Measurements from ENCODE around the gene BCAS3.

Gene BCAS3

DNA sequence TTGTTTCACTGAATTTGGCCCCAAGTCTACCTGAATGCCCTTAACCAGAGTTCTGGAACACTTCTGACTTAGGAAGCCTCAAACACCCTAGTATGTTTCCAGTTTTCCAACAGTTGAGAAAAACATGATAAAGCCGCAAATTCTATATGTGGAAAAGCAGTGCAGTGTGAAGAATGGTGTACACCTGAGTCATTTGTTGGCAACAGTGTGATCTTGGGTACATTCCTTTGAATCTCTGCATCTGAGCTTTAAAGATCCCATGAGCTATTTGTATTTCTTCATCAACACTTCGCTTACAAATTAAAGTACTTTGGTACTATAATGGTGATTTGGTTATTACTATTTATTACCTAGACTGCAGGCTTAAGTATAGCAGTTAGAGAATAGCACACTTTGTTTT, 628.4 kb downstream of the BCAS3 start:
- no peak for DNase-seq

DNA sequence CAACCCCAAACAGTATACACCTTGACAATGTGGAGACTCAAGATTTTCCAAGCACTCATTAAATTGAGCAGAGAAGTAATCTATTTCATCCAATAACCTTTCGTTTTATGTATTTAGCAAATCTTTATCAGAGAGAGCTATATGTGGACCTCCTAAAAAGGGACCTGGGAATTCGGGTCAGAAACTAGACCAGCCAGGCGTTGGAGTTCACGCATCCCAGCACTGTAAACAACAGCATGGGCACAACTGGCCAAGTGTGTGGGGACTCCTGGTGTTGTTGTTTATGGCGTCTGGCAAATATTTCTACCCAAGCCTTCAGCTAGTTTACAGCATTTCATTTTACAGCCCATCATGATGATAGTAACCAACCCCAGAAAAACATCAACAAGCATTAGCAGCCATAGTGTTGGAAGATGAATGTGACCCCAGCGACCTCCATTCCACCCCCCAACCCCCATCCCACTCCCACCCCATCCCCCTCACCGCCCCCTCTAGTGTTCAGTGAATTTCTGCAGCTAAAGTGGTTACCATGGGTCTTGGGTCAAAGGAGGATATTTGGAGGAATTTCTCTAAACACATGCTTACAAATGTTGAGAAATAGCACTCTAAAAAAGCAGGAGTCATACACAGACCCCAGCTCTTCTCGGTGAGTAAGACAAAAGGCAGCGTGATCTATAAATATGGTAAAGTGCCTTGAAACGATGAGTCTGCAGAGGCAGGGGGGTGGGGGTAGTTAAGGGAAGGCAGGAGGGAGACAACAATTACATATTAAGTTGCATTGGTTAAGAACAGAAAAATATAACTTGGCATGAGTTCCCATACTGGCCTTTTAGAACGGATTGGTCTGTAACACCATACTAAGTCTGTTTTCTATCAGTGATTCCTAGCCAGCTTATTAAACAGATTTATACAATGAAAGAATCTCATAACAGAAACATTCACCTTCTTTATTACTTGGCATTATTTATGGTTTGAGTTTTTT, 630.5 kb downstream of the BCAS3 start:
- no peak for DNase-seq

DNA sequence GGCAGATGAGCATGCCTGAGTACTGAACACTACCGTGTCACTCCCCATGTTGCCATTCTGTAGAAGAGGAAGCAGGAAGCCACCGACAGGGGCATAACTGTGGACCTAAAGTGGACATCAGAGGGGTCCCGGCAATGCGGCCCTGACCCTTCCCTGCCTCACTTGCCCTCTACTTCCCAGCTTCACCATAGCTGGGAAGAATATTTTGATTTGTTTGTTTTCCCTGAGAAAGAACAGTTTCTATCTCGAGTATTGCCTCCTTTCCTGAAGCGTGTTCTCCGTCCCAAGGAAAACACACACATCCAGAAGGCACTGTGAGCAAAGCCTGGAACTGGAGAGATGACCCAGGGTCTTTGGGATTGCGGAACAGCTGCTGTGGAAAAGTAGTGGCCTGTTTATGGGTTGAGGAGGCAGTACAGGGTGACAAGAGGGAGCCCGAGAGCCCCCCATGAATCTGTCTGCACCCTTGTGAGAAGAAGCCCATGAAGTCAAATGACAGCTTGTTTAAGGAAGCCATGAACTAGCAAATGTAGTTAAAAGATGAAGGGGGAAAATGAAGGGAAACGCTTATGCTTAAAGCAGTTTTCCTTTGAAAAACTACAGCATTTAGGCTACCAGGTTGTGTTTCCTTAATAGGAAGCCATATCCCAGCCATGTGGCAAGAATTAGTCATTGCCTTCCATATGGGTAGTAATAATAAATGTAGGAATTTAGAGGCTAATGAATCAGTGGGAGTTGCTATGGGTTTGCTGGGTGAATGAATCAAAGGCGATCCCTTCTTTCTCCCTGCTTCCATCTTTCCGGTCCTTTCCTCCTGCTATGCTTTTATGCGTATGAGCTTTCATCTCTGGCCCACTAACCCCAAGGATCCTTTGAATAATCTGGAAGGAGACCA, 632.0 kb downstream of the BCAS3 start:
- no peak for DNase-seq

DNA sequence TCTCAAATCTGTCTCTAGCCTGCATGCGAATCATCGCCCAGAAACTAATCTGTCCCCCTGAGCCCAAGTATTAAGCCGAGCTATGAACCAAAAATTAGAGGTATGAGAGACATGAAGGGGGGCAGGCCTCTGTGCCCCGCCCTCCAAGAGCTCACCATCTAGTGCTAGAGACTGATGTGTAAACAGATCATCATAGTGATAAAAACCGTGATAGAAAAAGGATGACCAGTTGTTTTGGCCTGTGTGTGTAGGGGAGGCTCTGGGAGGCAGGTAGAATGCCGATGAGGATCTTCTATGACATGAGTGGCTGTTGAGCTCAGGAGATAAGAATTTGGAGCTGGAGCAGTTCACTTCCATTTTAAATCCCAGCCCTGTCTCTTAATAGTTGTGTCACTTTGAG, 632.9 kb downstream of the BCAS3 start:
- no peak for DNase-seq

DNA sequence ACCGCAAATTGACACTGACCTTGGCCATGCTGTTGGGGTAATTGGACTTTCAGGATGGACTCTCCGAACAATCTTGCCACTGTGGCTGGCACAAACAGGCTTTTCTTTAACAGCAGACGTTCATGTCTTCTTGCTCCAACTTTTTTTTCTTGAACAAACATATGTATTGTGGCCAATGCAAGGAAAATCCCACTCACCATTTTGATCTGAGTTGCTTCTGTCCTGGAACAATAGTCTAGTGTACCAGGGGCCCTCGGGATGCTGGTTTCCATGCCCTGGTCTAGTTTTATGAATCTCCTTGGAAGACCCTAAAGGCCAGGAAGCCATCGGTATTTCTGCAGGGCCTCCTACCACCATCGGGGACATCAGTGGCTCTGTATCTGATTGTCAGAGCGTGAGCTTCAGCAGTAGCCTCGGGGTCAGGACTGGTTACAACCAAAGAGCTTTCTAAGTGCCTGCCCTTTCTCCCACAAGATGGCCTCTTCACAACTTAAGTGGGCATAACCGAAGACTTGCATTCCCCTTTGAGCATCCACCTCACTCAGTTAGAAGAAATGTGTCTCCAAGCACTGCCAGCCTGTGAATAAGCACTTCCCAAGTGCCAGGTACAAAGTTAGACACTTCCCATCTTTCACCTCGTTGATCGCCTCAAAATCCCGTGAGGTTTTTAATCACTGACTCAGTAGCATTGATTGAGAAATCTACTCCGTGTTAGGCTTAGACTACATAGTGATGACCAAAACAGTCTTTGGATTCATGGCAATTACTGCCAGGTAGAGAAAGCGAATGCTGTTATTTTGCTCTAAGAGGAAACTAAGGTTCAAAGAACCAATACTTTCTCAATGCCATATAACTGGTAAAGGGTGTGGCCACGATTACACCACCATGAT, 635.0 kb downstream of the BCAS3 start:
- no peak for DNase-seq

DNA sequence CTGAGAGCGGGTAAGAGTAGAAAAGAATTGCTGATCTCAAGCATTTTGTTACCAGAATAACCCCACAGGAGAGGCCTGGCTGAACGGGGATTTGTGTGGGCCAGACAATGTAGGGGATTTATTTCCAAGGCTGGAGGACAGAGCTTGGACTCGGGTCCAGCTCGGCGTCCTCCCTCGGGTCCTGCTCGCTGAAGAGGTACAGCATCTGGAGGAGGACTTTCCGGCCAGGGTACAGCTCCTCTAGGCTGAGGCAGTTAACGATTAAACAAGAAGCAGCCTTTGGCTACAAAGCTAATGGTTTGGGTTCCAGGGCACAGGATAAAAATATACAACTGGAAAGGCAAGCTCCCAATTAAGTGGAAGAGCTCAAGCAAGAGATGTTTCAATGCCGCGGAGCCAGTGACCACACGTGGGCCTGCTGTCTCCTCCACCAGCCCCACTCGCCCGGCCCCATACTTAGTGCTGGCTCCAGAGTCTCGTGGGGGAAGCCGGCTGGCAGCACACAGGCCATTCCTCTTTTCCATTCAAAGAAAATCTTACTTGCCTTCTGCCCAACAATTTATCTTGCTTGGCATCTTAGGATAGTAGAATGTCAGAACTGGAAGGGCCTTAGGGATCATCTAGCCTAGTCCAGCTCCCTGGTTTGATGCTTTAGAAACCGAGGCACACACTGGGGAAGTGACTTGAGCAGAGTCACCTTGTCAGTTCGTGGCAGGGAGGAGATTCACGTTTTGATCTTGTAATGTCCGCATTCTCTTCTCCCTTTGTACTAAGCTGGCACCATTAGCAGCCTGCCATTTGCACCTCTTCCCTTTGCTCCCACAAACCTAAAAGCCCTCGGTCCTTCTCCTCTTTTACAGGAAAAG, 636.0 kb downstream of the BCAS3 start:
- DNase-seq: no peak

DNA sequence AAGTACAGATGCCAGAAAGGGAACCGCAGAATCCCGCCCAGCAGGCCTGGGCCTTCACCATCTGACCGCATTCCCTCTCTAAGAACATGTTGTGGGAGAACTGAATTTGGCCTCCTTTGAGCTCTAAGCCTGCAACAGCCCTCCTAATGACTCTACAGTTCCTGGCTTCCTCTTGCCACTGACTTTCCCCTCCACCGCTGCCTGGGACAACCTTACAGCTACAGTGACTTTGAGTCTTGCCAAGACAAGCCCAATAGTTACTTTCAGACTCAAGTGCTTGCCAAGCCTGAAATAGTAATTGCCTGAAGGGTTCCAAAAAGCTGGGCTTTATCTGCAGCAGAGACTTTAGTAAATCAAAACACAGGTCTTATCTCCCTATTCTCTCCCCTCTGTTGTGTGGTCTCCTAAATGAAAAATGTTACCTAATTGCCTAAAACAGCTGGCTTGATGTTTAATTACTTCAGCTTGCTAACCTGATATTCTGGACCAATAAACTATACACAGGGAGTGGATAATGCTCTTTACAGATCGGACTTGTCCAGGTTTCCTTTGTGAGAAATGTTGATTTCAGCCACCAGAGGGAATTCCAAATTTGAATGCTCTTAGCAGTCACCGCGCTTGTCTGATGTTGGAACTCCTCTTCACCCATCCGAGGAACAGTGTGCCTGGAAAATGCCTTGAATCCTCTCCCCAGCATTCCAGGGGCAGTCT, 636.9 kb downstream of the BCAS3 start:
- no peak for DNase-seq

DNA sequence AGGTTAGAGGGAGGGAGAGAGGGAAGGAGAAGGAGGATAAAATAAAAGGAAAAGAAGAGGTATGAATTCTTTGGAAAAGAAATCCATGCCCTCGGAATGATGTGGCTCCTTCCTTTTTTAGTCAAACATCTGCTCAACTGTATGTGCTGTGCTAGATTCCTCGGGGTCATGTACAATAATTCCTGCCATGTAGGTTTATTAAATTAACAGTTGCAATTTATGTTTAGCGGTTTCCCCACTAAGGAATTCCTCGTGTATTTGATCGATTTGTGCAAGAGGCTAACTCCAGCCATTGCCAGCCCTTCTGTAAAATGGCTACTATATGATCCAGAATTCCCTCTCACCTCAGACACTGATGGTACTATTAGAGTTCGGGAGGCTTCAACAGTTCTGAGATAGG, 639.0 kb downstream of the BCAS3 start:
- no peak for DNase-seq

DNA sequence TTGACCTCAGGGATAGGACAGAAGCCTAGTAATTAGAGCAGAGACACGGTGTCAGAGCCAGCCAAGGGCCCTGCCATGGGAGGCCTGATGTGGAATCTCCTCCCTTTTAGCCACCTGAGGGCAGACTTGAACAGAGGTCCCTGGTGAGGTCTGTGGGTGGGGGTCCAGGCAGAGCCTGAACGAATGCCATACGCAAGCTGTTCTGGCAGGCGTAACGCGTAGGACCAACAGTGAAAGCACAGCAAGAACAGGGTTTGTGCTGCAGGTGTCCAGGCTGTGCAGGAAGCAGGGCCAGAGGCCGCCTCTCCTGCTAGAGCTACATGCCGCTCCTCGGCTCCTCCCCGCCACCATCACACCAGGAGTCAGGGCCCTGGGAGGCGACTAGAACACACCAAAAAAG, 640.1 kb downstream of the BCAS3 start:
- no peak for DNase-seq

DNA sequence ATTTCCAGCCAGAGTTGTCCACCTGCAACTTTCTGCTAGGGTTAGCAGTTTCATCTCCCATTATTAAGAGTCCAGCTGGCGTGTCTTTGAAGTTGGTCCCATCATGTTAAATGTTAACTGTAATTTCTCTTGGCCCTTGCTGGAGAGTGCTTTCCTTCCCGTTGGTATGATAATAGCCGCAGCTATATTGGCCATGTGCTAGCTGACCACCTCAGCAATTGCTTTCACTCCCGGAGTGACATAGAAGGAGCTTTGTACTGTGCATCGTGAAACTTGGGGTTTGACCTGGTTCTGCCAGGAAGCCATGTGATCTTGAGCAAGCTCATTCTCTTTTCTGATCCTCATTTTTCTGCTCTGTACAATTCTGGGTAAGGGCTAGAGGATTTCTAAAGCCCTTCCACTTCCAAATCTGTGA, 641.0 kb downstream of the BCAS3 start:
- no peak for DNase-seq

DNA sequence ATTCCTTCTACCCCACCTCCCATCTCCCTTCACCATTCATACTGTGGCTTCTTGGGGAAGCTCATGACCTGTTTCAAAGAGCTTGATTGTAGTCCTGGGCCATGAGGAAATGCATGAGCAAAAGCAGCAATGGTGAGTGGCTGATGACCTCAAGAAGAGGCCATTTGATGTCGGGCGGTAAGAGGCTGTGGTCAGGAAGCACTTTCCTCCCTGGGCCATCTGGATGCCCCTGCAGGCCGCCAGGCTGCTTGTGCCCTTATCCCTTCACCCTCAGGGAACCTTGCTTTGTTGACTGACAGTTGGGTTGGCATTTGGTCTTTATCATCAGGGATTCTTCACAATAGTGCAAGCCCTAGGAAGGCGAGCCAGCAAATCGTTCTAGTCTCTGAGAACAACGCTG, 643.7 kb downstream of the BCAS3 start:
- no peak for DNase-seq

DNA sequence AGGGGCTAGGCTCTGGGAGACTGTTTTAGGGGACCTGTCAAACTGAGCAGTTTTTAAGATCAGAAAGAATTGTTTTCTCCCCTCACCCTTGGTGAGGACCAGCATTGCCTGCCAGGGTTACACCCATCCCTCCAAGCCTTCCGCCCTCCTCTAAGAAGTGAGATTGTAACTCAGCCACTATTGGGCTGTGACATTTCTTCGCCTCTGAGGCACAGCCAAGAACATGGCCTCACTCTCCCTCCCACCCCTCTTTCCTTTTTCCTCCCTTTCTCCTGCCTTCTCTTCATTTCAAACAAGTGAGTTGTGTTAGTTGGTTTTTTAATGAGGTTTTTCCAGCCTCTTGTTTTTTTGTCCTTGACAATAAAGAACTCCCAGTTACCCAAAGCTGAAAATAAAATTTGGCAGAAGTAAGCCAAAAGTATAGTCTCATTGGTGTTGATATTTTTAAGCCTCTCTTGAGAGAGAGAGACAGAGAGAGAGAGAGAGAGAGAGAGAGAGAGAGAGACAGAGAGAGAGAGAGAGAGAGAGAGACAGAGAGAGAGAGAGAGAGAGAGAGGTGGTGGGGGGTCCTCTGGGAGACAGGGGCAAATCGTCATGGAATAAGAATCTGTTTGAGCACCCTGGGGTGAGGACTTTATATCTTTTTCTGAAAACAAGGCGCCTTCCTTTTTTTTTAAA, 644.8 kb downstream of the BCAS3 start:
- no peak for DNase-seq

DNA sequence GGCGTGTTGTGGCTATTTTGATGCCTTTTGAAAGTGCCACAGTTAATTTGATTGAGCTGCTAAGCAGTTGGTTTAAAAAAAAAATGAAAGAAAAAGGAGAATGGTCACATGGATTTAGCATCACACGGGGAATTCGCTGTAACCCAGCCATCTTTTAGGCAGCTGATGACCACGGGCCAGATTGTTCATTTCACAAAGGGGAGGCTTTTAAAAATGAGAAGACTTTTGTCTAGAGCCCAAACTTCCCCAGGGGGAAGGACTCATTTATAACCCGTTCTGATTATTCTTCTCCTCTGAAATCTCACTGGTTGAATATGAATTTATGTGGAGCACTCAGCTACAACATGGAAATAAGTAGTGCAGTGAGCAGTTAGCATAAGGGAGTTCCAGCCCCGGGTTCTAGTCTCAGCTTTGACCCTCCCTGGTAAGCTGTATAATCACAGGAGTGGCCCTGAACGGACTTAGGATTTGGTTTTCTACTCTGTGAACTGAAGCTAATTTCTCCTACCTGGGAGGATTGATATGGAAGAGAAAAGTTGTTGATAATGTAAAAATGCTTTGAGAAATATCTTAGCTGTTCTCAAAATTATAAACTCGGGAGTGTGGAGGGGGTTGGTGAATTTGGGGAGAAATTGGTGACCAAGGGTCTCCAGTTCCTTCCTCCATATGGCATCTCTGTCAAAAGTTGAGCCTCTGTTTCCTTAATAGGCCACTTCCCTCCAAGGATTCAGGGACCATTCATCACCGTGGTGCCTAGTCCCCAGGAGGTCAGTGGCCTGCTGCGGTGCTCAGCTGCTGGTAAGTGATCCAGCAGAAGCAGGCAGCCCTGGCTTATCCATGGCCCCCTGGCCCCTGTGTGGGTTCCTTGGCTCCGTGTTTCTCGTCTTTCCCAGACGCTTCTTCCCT, 645.6 kb downstream of the BCAS3 start:
- DNase-seq: no peak

DNA sequence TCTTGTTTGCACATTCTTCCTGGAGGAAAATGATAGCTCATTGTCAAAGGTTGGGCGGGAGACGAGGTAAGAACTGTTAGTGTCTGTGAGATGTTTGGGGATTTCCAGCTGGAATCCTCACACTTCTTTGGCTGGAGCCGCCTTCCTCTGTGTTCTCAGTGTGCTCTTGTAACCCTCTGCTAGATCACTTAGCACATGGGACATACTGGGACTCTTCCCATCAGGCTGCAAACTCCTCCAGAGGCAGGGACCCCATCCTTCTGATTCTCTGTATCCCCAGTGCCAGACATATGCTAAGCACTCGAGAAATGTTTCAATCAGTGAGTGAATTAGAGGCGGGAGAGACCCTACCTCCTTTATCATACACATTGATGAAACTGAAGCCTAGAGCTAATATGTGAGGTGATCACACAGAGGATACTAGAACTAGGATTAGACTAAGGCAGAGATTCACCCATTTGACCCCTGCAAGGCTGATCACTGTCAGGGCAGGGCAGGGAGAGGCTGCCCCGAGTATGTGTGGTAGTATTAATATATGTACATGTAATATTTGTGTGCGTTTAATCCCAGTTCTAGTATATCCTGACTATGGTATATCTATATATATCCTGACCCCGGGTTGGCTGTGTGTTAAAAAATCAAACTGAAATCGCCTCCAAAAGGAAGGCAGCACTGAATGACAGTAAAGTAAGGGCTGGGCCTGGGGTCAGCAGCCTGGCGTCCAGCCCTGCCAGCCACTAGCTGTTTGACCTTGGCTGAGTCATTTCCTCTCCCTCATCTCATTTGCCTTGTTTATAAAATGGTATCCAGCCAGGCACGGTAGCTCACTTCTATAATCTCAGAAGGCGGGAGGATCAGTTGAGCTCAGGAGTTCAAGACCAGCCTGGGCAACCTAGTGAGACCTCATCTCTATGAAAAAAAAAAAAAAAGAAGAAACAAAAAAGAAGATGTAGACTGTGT, 646.5 kb downstream of the BCAS3 start:
- no peak for DNase-seq

DNA sequence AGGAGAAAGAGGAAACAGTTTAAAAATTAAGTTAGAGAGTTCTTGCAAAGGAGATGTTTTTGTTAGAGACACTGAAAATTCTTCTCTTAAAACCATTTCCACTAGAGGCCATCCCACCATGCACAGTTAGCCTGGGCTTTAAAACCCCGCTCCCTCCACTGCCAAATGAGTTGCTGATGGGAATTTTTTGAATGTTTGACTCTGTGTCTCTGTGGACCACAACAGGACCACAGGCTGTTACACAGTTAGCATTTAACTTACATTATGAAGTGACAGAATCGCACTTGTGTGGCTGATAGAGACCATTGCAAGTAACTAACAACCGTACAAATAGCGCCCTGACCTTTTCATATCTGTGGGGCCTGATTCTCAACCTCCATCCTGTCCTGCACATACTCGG, 647.3 kb downstream of the BCAS3 start:
- DNase-seq: no peak

DNA sequence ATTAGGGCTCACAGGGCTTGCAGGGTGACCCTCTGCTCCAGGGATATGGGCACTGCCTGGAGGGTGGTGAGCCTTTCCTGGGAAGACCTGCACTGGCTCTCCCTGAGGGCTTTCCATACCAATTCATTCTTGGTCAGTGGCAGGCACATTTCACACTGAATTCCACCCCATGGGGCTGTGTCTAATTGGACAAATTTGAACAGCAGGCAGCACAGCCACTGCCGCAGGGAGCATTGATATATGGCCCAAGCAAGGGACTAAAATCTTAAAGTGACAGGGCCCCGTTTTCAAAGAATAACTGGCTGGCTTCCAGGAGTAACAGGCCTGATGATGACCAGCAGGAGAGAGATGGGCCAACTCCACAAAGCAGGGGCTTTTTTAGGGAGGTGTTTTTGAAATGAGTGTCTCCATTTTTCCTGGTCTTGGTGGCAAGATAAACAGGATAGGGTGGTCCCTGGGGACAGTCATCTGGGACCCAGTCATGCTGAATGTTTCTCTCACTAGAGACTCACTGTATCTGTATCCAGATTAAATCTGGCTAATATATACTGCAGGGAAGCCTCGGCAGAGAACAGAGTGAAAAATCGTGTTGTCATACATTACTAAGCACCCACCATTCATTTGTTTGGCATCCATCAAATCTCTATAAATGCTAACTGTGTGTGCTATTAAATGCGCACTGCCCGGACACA, 647.9 kb downstream of the BCAS3 start:
- DNase-seq: no peak

DNA sequence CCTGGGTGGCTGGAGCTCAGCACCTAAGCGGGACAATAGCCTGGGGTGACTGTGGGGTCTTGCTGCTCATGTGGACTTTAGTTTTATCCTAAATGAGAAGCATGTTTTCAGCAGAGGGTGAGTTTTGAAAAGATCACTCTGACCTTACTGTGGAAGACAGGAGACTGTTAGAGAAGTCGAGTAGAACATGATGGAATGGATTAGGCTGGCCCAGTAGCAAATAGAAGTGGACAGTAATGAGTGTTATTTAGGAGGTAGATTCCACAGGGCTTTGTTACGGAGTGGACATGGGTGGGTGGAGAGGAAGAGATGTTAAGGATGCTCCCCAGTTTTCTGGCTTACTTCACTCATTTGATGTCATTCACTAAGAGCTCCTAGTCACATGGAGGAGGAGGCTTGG, 648.7 kb downstream of the BCAS3 start:
- DNase-seq: no peak

DNA sequence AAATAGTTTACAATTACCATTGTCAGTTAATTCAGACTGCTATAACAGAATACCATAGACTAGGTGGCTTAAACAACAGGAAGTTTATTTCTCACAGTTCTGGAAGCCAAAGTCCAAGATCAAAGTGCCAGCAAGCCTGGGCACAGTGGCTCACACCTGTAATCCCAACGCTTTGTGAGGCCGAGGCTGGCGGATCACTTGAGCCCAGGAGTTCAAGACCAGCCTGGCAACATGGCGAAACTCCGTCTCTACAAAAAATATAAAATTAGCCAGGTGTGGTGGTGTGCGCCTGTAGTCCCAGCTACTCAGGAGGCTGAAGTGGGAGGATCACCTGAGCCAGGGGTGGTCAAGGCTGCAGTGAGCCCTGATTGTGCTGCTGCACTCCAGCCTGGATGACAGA, 650.7 kb downstream of the BCAS3 start:
- no peak for DNase-seq

All from NCI-H526 (cell line).